ENCODE results near the gene MSRB1.
A peak's percentile ranks its signal among the peaks of the same experiment; 100 is the strongest.
"Not testable (repeated sequence)": the region's sequence is repeated elsewhere in the genome, so short reads cannot be mapped to it uniquely, and the experiment has no call there.

MSRB1 gene

GRCh38 chr16:1964506-1965395 lies 21.8 kb upstream of the MSRB1 start, which contains the start of gene RPS2:
TSS of gene RPS2 (minus strand) at chr16:1964826. CDS start at chr16:1964625, 201 bp downstream.
- H3K4me3 ChIP-seq (replicated peaks in 1 of 2; ENCODE audit: low read depth in 2 of 2, low read length in 2 of 2) = peak within 1 kb of the TSS; percentile 88 to 92
- DNase-seq (ENCODE audit: low read depth in 2 of 2) = peak; percentile 99
- TF ChIP-seq, protein P1, sequence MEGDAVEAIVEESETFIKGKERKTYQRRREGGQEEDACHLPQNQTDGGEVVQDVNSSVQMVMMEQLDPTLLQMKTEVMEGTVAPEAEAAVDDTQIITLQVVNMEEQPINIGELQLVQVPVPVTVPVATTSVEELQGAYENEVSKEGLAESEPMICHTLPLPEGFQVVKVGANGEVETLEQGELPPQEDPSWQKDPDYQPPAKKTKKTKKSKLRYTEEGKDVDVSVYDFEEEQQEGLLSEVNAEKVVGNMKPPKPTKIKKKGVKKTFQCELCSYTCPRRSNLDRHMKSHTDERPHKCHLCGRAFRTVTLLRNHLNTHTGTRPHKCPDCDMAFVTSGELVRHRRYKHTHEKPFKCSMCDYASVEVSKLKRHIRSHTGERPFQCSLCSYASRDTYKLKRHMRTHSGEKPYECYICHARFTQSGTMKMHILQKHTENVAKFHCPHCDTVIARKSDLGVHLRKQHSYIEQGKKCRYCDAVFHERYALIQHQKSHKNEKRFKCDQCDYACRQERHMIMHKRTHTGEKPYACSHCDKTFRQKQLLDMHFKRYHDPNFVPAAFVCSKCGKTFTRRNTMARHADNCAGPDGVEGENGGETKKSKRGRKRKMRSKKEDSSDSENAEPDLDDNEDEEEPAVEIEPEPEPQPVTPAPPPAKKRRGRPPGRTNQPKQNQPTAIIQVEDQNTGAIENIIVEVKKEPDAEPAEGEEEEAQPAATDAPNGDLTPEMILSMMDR (IDR thresholded peaks at IDR 0.05; ENCODE audit: low read depth, low read length) = no peak

DNA sequence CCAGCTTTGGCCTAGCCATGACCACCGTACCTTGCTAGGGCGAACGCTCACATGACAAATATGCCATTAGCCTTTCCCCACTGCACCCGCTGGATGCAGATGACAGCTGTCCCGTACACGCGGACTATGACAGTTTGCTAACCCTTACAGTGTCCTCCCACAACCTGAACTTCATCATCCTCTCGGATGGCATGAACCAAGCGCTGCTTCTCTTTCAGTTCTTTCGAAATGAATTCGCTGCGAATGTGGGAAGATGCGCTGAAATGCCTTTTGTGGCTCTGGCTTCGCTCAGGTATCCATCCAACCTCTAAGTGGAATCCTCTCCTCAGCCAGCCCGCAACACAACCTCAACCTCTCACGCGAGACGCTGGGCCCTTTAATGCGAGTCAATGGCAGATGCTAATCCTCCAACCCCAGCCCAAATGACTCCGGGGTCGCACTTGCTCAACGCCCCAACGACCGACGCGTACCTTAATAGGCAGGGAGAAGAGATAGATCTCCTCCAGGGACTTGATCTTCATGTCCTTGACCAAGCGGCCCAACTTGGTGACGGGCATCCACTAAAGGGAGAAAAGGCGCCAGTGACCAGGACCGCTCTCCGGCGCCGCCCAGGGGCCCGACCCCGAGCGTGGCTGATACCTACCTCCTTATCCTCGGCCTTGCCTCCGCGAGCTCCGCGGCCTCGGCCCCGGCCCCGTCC lies 21.0 kb upstream of the MSRB1 start:
- peak overlapping the region; percentile 88 to 92 for H3K4me3 ChIP-seq (replicated peaks in 1 of 2; ENCODE audit: low read depth in 2 of 2, low read length in 2 of 2)
- DNase-seq (ENCODE audit: low read depth in 2 of 2) = peak in 1 of 2 donors; percentile 43
- TF ChIP-seq, protein P1 (IDR thresholded peaks at IDR 0.05; ENCODE audit: low read depth, low read length) = peak; percentile 5

- H3K4me3 ChIP-seq (replicated peaks in 1 of 2; ENCODE audit: low read depth in 2 of 2, low read length in 2 of 2) = peak overlapping the region; percentile 88 to 92
Observed at GRCh38 chr16:1962161-1963153, 19.5 kb upstream of the MSRB1 start.

DNA sequence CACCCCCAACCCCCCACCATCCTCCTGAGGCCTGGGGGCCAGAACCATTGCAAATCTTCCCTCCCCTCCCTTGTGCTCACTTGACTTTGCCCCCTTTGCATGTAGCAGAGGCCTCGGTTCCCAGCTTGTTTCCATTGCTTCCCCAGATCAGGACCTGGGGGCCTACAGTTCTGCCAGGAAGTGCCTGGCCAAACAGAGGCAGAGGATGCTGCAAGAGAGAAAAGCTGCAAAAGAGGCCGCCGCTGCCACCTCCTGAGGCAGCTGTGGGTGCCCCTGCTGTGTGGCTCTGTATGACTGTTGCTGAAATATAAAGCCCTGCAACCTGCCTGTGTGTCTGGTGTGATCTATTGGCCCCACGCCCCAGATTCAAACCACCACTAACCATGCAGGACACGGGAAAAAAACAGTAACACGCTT lies 18.7 kb upstream of the MSRB1 start:
- no peak overlapping the region for H3K4me3 ChIP-seq (replicated peaks in 1 of 2; ENCODE audit: low read depth in 2 of 2, low read length in 2 of 2)
- TF ChIP-seq, protein P1 (IDR thresholded peaks at IDR 0.05; ENCODE audit: low read depth, low read length) = no peak
- no peak for DNase-seq (ENCODE audit: low read depth in 2 of 2)

More at GRCh38 chr16:1962161-1963153, 19.5 kb upstream of the MSRB1 start:
- DNase-seq (ENCODE audit: low read depth in 2 of 2) = not testable (repeated sequence)

- peak in 1 of 2 donors; percentile 50 for DNase-seq (ENCODE audit: low read depth in 2 of 2)
- TF ChIP-seq, protein P1 (IDR thresholded peaks at IDR 0.05; ENCODE audit: low read depth, low read length) = no peak
- peak overlapping the region; percentile 85 to 87 for H3K4me3 ChIP-seq (replicated peaks in 1 of 2; ENCODE audit: low read depth in 2 of 2, low read length in 2 of 2)
Observed at GRCh38 chr16:1960665-1961630, 17.9 kb upstream of the MSRB1 start.
